RWPE2 (cell line): ENCODE measurements around the gene ZSWIM7.
A peak's percentile ranks its signal among the peaks of the same experiment; 100 is the strongest.
"Not testable (repeated sequence)": the region's sequence is repeated elsewhere in the genome, so short reads cannot be mapped to it uniquely, and the experiment has no call there.

Experiments
- ATAC-seq: fragments of 200-7000 bp; cut with Tn5 transposase; 3 replicates; pipeline ENCODE4 v1.9.1; 2021; ENCODE audit warnings: low read depth
- DNase-seq: peaks from one replicate; pipeline ENCODE4 v3.0.0-alpha.2; 2020; ENCODE audit warnings: low spot score
- H3K27ac ChIP-seq: fragments of 450-650 bp; 2 replicates; pipeline ENCODE4 v1.5.1; 2017; ENCODE audit warnings: mild to moderate bottlenecking; ENCODE audit not compliant: poor library complexity, severe bottlenecking
- H3K27me3 ChIP-seq: fragments of 250-450 bp; sonication (Bioruptor Pico); 2 replicates; pipeline ENCODE4 v1.5.1; 2021; ENCODE audit warnings: mild to moderate bottlenecking, moderate library complexity; ENCODE audit not compliant: insufficient read depth, poor library complexity, severe bottlenecking
- H3K36me3 ChIP-seq: fragments of 250-450 bp; sonication (Bioruptor Pico); 2 replicates; pipeline ENCODE4 v1.5.1; 2020; ENCODE audit warnings: low read depth, mild to moderate bottlenecking, moderate library complexity
- H3K4me1 ChIP-seq: fragments of 250-450 bp; sonication (Bioruptor Pico); 2 replicates; pipeline ENCODE4 v1.5.1; 2021; ENCODE audit warnings: mild to moderate bottlenecking, moderate library complexity; ENCODE audit not compliant: insufficient read depth, poor library complexity, severe bottlenecking
- H3K4me3 ChIP-seq: fragments of 250-450 bp; sonication (Bioruptor Pico); 2 replicates; pipeline ENCODE4 v1.5.1; 2021; ENCODE audit warnings: mild to moderate bottlenecking, moderate library complexity; ENCODE audit not compliant: severe bottlenecking
- H3K9me3 ChIP-seq: fragments of 250-450 bp; sonication (Bioruptor Pico); 2 replicates; pipeline ENCODE4 v1.5.1; 2021; ENCODE audit warnings: mild to moderate bottlenecking, moderate library complexity; ENCODE audit not compliant: severe bottlenecking
- TF ChIP-seq, protein P1 (sequence below): fragments of 450-650 bp; IDR thresholded peaks from one replicate; pipeline ENCODE4 v1.5.1; 2017; ENCODE audit warnings: mild to moderate bottlenecking, moderate library complexity; ENCODE audit not compliant: poor library complexity, severe bottlenecking

ZSWIM7 gene

DNA sequence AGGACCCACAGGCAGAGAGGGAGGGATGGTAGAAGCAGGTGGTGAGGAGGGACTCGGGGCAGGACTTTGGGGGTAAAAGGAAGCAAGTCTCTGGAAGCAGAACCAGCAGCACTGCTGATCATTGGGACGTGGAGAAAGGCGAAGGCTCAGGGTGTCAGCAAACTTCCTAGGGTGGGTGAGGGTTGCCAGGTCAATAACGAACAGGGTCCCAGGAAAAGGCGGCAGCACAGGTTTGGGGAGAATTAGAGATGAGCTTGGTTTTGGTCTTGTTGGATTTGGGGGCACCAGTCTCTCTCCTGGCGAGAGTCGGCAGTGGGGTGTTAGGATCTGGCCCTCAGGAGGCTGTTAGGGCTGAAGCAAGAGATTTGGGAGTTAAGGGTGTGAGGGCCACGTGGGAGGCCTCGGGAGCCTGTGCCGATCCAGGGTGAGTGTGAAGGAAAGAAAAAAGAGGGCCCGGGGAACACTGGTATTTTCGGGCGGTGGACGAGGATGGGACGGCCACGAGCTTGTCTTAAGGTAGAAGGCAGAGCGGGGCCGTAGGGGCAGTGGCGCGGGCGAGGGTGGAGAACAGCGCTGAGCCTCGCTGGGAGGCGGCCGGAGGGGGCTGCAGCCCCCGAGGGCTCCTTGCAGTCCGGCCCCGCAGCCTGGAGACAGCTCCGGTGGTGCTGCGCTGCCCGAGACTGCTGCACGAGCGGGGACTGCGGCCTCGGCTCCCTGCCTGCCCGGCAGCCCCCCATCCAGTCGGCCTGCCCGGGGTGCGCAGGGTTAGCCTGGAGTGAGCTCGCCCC, 55.3 kb downstream of the ZSWIM7 start:
- Histone ChIP-seq H3K27ac (peak overlapping the region; percentile 92), H3K4me3 (peak overlapping the region; percentile 48), H3K4me1 (peaks cover 21% of the 10 kb centered on the region), H3K27me3 (no peaks in the 10 kb centered on the region), H3K9me3 (no peaks in the 10 kb centered on the region), H3K36me3 (no peaks in the 10 kb centered on the region; the same call in 1 of the 2 replicates)
- DNase-seq (no peak), ATAC-seq (no peak)
- TF ChIP-seq, protein P1, sequence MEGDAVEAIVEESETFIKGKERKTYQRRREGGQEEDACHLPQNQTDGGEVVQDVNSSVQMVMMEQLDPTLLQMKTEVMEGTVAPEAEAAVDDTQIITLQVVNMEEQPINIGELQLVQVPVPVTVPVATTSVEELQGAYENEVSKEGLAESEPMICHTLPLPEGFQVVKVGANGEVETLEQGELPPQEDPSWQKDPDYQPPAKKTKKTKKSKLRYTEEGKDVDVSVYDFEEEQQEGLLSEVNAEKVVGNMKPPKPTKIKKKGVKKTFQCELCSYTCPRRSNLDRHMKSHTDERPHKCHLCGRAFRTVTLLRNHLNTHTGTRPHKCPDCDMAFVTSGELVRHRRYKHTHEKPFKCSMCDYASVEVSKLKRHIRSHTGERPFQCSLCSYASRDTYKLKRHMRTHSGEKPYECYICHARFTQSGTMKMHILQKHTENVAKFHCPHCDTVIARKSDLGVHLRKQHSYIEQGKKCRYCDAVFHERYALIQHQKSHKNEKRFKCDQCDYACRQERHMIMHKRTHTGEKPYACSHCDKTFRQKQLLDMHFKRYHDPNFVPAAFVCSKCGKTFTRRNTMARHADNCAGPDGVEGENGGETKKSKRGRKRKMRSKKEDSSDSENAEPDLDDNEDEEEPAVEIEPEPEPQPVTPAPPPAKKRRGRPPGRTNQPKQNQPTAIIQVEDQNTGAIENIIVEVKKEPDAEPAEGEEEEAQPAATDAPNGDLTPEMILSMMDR, result no peak

DNA sequence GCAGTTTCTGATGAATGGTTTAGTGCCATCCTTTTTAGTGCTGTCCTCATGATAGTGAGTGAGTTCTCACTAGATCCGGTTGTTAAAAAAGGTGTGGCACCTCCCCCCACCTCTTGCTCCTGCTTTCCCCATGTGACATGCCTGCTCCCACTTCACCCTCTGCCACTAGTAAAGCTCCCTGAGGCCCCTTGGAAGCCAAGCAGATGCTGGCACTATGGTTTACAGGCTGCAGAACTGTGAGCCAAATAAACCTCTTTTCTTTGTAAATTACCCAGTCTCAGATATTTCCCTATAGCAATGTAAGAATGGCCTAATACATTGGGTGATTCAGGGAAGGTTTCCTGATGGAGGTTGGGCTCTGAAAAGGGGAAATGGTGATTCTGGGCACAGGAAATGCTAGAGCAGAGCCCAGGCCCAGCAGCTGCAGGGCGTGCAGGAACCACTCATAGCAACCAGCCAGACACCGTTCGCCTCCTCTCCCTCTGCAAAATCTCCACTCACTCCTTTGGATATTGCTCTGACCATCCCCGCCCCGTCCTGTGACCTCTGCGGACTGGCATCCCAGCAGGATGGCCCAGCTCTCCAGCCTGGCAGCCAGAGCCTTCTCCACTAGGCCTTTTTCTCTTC, 57.2 kb downstream of the ZSWIM7 start:
- Histone ChIP-seq H3K9me3 (no peaks in the 10 kb centered on the region), H3K4me1 (peaks cover 9% of the 10 kb centered on the region), H3K4me3 (no peak overlapping the region), H3K27me3 (no peaks in the 10 kb centered on the region), H3K27ac (peak overlapping the region; percentile 34), H3K36me3 (no peaks in the 10 kb centered on the region)
- ATAC-seq (no peak), DNase-seq (no peak)
- TF ChIP-seq, protein P1, result no peak

DNA sequence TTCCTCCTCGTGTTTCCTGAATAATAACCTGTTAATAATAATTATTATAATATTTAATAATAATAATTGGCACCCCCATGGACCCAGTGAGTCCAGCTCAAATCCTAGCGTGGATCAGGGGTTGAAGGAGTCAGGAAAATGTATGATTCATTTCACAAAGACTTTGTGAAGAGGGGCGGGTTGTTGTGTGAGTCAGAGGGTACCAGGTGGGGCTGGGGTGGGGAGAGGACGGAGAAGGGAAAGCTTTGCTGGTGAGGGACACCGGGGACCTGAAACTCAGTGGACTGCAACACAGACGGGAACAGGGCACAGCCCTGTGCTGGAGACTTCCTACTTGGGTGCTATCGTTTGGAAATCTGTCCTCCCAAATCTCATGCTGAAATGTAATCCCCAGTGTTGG, 57.7 kb downstream of the ZSWIM7 start:
- Histone ChIP-seq H3K27ac (peak overlapping the region; percentile 34), H3K27me3 (no peaks in the 10 kb centered on the region), H3K9me3 (no peaks in the 10 kb centered on the region), H3K4me3 (no peak overlapping the region), H3K4me1 (peaks cover 9% of the 10 kb centered on the region), H3K36me3 (no peaks in the 10 kb centered on the region)
- TF ChIP-seq, protein P1, result no peak
- no peak for DNase-seq
- peak; percentile 31 for ATAC-seq

DNA sequence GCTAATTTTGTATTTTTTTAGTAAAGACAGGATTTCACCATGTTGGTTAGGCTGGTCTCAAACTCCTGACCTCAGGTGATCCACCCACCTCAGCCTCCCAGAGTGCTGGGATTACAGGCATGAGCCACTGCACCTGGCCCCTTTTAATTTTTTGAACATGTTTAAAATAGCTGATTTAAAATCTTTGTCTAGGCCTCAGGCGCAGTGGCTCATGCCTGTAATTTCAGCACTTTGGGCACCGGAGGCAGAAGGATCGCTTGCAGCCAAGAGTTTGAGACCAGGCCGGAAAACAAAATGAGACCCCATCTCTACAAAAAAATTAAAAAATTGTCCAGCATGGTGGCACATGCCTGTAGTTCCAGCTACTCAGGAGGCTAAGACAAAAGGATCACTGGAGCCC, 63.0 kb downstream of the ZSWIM7 start:
- not testable (repeated sequence) for ATAC-seq, H3K4me1 ChIP-seq

DNA sequence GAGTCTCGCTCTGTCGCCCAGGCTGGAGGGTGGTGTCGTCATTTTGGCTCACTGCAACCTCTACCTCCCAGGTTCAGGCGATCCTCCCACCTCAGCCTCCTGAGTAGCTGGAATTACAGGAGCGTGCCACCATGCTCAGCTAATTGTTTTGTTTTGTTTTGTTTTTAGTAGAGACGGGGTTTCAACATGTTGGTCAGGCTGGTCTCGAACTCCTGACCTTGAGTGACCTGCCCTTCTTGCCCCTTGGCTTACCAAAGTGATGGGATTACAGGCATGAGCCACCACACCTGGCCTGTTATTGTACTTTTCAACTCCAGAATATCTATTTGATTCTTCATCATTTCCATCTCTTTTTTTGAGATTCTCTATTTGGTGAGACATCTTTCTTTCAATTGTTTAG, 63.6 kb downstream of the ZSWIM7 start:
- H3K27me3 ChIP-seq, result no peaks in the 10 kb centered on the region
- no peaks in the 10 kb centered on the region for H3K36me3 ChIP-seq
- ATAC-seq, result no peak
- H3K4me3 ChIP-seq, result no peak overlapping the region
- H3K27ac ChIP-seq, result no peak overlapping the region
- no peaks in the 10 kb centered on the region for H3K4me1 ChIP-seq
- no peak for DNase-seq
- no peaks in the 10 kb centered on the region for H3K9me3 ChIP-seq
- TF ChIP-seq, protein P1, result no peak

More for the DNA sequence above, 63.0 kb downstream of the ZSWIM7 start:
- H3K9me3 ChIP-seq, H3K27ac ChIP-seq, DNase-seq, H3K36me3 ChIP-seq, H3K27me3 ChIP-seq, H3K4me3 ChIP-seq: not testable (repeated sequence)
